NT2/D1 (cell line): ENCODE data around the gene SUV39H2.
"Not testable (repeated sequence)": the region's sequence is repeated elsewhere in the genome, so short reads cannot be mapped to it uniquely, and the experiment has no call there.

ENCODE experiments used
- DNase-seq: peaks from one replicate; pipeline ENCODE4 v3.0.0-alpha.2; 2011; ENCODE audit warnings: low read depth, low spot score
- H3K27me3 ChIP-seq: 2 replicates; pipeline ENCODE4 v1.6.0; 2011; ENCODE audit warnings: mild to moderate bottlenecking; ENCODE audit not compliant: insufficient read length, insufficient read depth
- H3K36me3 ChIP-seq: 2 replicates; pipeline ENCODE4 v1.6.1; 2011; ENCODE audit warnings: mild to moderate bottlenecking, low read length, mixed read lengths; ENCODE audit not compliant: insufficient read depth, insufficient read length
- H3K4me1 ChIP-seq: 2 replicates; pipeline ENCODE4 v1.5.1; 2011; ENCODE audit not compliant: insufficient read depth, insufficient read length
- H3K4me3 ChIP-seq: 2 replicates; pipeline ENCODE4 v1.5.1; 2011; ENCODE audit warnings: low read depth; ENCODE audit not compliant: insufficient read length
- H3K9ac ChIP-seq: 2 replicates; pipeline ENCODE4 v1.6.0; 2011; ENCODE audit warnings: low read depth; ENCODE audit not compliant: insufficient read length
- H3K9me3 ChIP-seq: 2 replicates; pipeline ENCODE4 v1.5.1; 2011; ENCODE audit warnings: mild to moderate bottlenecking, low read length; ENCODE audit not compliant: insufficient read depth
- SUZ12 ChIP-seq: IDR thresholded peaks from 2 replicates; pipeline ENCODE4 v1.6.1; 2011; ENCODE audit not compliant: insufficient read length, insufficient read depth; ENCODE audit errors: extremely low read depth
- YY1 ChIP-seq: IDR thresholded peaks from 2 replicates; pipeline ENCODE4 v1.6.1; 2011; ENCODE audit not compliant: insufficient read length, insufficient read depth
- ZNF274 ChIP-seq: IDR thresholded peaks from 2 replicates; pipeline ENCODE4 v1.6.1; 2011; ENCODE audit warnings: mild to moderate bottlenecking, low read depth, low read length

The SUV39H2 gene

DNA sequence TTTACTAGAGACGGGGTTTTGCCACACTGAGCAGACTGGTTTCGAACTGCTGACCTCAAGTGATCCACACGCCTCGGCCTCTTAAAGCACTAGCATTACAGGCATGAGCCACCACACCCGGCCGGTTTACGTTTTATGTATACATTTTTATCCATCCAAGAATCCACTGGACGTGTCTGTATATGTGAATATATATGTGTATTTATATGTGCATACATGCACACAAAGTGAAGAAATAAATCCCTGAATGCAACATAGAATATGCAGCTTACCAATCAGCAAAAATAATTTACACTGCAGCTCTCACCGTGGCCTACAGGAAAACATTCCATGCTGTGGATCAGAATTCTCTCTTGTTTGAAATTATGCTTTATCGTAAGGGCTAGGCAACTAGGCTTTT is 51.9 kb downstream of the SUV39H2 start:
- Histone ChIP-seq H3K36me3 (peaks cover 54% of the 10 kb centered on the region), H3K4me1 (no peaks in the 10 kb centered on the region), H3K27me3 (no peaks in the 10 kb centered on the region), H3K9ac (no peak overlapping the region), H3K9me3 (no peaks in the 10 kb centered on the region), H3K4me3 (no peak overlapping the region)
- no peak for DNase-seq
- TF ChIP-seq YY1 (no peak), ZNF274 (no peak)

DNA sequence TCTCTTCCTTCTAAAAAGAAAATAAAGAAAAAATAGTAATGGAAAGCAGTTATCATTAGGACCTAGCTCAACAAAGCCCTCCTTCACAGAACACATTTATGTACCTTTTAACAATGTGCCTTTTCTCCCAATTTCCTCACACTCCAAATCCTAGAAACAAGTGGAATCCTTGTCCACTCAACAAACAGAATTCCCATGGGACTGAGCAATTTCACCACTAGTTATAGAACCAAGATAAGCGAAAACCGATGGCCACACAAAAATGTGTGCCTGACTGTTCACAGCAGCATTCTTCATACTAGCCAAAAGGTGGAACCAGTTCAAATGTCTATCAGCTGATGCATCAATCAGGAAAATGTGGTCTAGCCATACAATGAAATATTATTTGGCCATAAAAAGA is 57.9 kb downstream of the SUV39H2 start:
- H3K9ac ChIP-seq: no peak overlapping the region
- TF ChIP-seq ZNF274 (no peak), YY1 (no peak), SUZ12 (no peak)
- H3K27me3 ChIP-seq: no peaks in the 10 kb centered on the region
- H3K36me3 ChIP-seq: peaks cover 28% of the 10 kb centered on the region
- no peaks in the 10 kb centered on the region for H3K9me3 ChIP-seq
- no peaks in the 10 kb centered on the region for H3K4me1 ChIP-seq
- DNase-seq: no peak
- no peak overlapping the region for H3K4me3 ChIP-seq

DNA sequence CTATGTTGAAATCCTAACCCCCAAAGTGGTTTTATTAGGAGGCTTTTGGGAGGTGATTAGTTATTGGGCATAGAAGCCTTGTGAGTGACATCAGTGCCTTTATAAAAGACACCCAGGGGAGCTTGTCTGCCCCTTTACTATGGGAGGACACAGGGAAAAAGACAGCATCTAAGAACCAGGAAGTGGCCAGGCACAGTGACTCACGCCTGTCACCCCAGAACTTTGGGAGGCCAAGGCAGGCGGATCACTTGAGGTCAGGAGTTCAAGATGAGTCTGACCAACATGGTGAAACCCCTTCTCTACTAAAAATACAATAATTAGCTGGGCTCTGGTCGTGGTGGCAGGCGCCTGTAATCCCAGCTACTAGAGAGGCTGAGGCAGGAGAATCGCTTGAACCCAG is 60.3 kb downstream of the SUV39H2 start:
- H3K4me3 ChIP-seq, H3K9ac ChIP-seq, H3K4me1 ChIP-seq, H3K27me3 ChIP-seq, DNase-seq, H3K9me3 ChIP-seq: not testable (repeated sequence)
- peaks cover 20% of the 10 kb centered on the region for H3K36me3 ChIP-seq

DNA sequence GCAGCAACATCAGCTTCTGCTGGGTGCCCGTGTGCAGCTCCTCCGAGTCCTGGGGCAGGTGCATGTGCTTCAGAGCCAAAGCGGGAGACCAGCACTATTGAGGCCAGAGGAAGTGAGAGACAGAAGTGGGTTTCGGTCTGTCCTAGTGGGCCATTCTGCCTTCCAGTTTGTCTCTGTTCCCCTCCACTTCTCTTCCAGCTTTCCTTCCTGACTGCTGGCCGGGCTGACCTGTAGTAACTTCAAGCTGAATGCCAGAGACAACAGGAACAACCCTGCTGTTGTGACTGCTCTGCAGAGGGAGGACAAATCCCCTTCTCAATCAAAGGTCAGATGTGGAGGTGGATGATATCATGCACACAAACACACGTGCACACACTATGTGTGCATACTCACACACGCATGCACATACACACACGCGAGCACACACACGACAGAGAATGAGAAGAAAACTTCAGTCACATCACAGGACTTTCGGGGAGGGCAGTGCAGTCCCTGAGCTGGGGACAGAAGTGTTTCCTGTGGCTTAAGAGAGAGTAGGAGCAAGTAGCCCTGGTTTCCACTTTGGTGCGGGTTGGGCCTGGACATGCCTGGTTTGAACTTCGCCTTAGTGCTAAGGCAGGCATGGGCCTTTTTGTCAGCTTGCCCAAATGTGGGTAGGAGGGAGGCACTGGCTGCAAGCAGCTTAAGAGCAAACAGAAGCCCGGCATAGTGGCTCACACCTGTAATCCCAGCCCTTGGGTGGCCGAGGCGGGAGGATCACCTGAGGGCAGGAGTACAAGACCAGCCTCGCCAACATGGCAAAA is 63.7 kb downstream of the SUV39H2 start:
- H3K9ac ChIP-seq, DNase-seq, H3K9me3 ChIP-seq, H3K4me1 ChIP-seq, H3K4me3 ChIP-seq, H3K27me3 ChIP-seq: not testable (repeated sequence)
- H3K36me3 ChIP-seq: peaks cover 38% of the 10 kb centered on the region

DNA sequence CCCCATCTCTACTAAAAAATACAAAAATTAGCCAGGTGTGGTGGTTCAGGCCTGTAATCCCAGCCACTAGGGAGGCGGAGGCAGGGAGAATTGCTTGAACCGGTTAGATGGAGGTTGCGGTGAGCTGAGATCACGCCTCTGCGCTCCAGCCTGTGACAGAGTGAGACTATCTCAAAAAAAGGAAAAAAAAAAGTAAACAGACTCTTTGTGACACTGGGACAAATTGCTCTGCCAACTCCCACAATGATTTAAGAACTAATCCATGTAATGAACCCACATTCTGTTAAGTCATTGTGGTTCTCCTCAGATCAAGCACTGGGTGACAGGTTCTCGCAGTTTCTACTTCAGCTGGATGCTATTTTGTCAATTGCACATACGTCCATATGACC is 64.3 kb downstream of the SUV39H2 start:
- not testable (repeated sequence) for H3K9me3 ChIP-seq, DNase-seq, H3K4me3 ChIP-seq, H3K27me3 ChIP-seq, H3K4me1 ChIP-seq, H3K9ac ChIP-seq
- peaks cover 44% of the 10 kb centered on the region for H3K36me3 ChIP-seq

DNA sequence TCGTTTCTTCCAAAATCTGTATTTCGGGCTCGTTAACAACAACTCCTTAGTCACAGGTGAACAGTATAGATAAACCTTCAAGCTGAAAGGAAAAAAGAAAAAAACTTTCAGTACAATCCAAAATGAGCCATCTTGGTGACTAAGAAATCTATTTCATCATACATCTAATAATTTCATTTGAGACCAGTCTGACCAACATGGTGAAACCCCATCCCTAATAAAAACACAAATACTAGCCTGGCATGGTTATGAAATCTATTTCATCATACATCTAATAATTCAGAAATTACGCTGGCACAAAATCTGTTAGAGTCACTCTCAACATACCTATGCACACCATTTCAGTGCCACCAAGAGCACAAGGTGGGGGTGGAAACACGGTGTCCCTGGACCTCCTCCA is 66.4 kb downstream of the SUV39H2 start:
- no peaks in the 10 kb centered on the region for H3K4me1 ChIP-seq
- peaks cover 45% of the 10 kb centered on the region for H3K36me3 ChIP-seq
- H3K27me3 ChIP-seq: no peaks in the 10 kb centered on the region
- no peak overlapping the region for H3K4me3 ChIP-seq
- TF ChIP-seq ZNF274: no peak
- TF ChIP-seq SUZ12: no peak
- TF ChIP-seq YY1: no peak
- H3K9ac ChIP-seq: no peak overlapping the region
- no peaks in the 10 kb centered on the region for H3K9me3 ChIP-seq
- no peak for DNase-seq

DNA sequence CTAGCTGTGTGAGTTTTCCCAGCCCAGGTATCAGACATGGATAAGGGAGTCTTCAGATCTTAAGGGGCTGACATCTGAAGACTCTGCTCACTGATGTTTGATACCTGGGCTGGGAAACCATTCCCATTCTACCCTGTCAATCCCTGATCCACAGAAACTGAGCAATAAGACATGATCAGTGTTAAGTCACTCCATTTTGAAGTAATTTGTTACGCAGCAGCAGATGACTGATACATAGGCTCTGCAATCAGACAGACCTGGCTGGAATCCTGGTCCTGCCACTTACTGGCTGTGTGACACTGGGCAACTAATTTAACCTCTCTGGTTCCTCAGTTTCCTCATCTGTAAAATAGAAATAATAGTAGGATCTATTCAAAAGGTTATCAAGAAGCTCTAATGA is 68.6 kb downstream of the SUV39H2 start:
- Histone ChIP-seq H3K36me3 (peaks cover 46% of the 10 kb centered on the region), H3K4me3 (no peak overlapping the region), H3K9ac (no peak overlapping the region), H3K9me3 (no peaks in the 10 kb centered on the region), H3K4me1 (no peaks in the 10 kb centered on the region), H3K27me3 (no peaks in the 10 kb centered on the region)
- DNase-seq: no peak
- TF ChIP-seq SUZ12 (no peak), ZNF274 (no peak), YY1 (no peak)

DNA sequence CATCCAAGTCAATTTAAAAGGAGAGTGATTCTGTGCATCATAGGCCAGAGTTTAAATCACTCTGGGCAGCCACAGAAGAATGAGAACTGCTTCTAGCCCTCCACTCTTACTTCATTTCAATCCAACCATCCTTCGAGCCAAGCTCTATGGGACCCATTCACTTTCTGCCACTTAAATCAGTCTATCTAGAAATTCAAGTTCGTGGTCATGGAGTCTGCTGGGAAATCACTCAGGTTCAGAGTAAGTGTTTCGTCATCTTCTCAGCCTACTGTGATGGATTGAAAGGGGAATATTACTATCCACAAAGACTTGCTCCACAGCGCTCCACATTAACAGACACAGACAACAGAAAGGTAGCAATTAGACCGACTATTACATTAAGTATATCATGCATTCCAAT is 70.6 kb downstream of the SUV39H2 start:
- H3K9me3 ChIP-seq: no peaks in the 10 kb centered on the region
- TF ChIP-seq YY1 (no peak), ZNF274 (no peak), SUZ12 (no peak)
- no peak for DNase-seq
- H3K4me1 ChIP-seq: no peaks in the 10 kb centered on the region
- peaks cover 39% of the 10 kb centered on the region for H3K36me3 ChIP-seq
- H3K27me3 ChIP-seq: no peaks in the 10 kb centered on the region
- no peak overlapping the region for H3K4me3 ChIP-seq
- no peak overlapping the region for H3K9ac ChIP-seq
